Measurements from ENCODE around the gene THTPA. TPM values are rescaled to one million over a fixed set of nuclear protein-coding genes. Genes with fewer than 3 reads are reported as not detected.
A peak's percentile ranks its signal among the peaks of the same experiment; 100 is the strongest.

The THTPA gene
- total RNA-seq, 1 experiment from 2014 or later, result 12.3 TPM

- no peaks in the 10 kb centered on the region for H3K36me3 ChIP-seq
- H3K27ac ChIP-seq, result no peak overlapping the region
- H3K4me1 ChIP-seq, result peaks cover 7% of the 10 kb centered on the region; the same call in 1 of the 2 replicates
- peak; percentile 48 to 78 for DNase-seq
- no peaks in the 10 kb centered on the region for H3K9me3 ChIP-seq (replicated peaks)
- H3K27me3 ChIP-seq, result peaks cover 3% of the 10 kb centered on the region; the same call in 1 of the 2 replicates
- H3K4me3 ChIP-seq, result no peak overlapping the region
Observed at GRCh38 chr14:23539248-23540140, 16.6 kb upstream of the THTPA start.

GRCh38 chr14:23540141-23540469 lies 16.0 kb upstream of the THTPA start:
- H3K36me3 ChIP-seq, result no peaks in the 10 kb centered on the region
- no peak for DNase-seq
- peaks cover 3% of the 10 kb centered on the region; the same call in 1 of the 2 replicates for H3K27me3 ChIP-seq
- no peaks in the 10 kb centered on the region for H3K9me3 ChIP-seq (replicated peaks)
- peaks cover 12% of the 10 kb centered on the region; the same call in 1 of the 2 replicates for H3K4me1 ChIP-seq
- no peak overlapping the region for H3K27ac ChIP-seq
- no peak overlapping the region for H3K4me3 ChIP-seq

- Histone ChIP-seq H3K27me3 (0 out of 2 replicates have a peak, but pooled peaks cover 3% of the 10 kb centered on the region), H3K4me3 (no peak overlapping the region), H3K36me3 (no peaks in the 10 kb centered on the region), H3K27ac (no peak overlapping the region), H3K4me1 (peaks cover 12% of the 10 kb centered on the region; the same call in 1 of the 2 replicates), H3K9me3 (replicated peaks) (no peaks in the 10 kb centered on the region)
- no peak for DNase-seq
Observed at GRCh38 chr14:23542261-23542660, 13.8 kb upstream of the THTPA start.

GRCh38 chr14:23543403-23543802 lies 12.7 kb upstream of the THTPA start:
- H3K9me3 ChIP-seq (replicated peaks), result no peaks in the 10 kb centered on the region
- no peaks in the 10 kb centered on the region for H3K36me3 ChIP-seq
- peaks cover 10% of the 10 kb centered on the region; the same call in 1 of the 2 replicates for H3K4me1 ChIP-seq
- no peak overlapping the region for H3K27ac ChIP-seq
- peaks cover 11% of the 10 kb centered on the region for H3K27me3 ChIP-seq
- DNase-seq, result no peak
- no peak overlapping the region for H3K4me3 ChIP-seq

GRCh38 chr14:23544511-23545447 lies 11.3 kb upstream of the THTPA start:
- H3K27me3 ChIP-seq, result peaks cover 8% of the 10 kb centered on the region
- H3K4me1 ChIP-seq, result 0 out of 2 replicates have a peak, but pooled peaks cover 7% of the 10 kb centered on the region
- H3K4me3 ChIP-seq, result peak overlapping the region; percentile 12
- H3K27ac ChIP-seq, result no peak overlapping the region
- DNase-seq, result peak; percentile 53 to 69
- H3K36me3 ChIP-seq, result no peaks in the 10 kb centered on the region
- no peaks in the 10 kb centered on the region for H3K9me3 ChIP-seq (replicated peaks)

GRCh38 chr14:23545740-23546365 lies 10.2 kb upstream of the THTPA start:
- 0 out of 2 replicates have a peak, but pooled peaks cover 7% of the 10 kb centered on the region for H3K4me1 ChIP-seq
- DNase-seq, result no peak
- no peak overlapping the region for H3K4me3 ChIP-seq
- H3K36me3 ChIP-seq, result no peaks in the 10 kb centered on the region
- H3K9me3 ChIP-seq (replicated peaks), result no peaks in the 10 kb centered on the region
- H3K27ac ChIP-seq, result no peak overlapping the region
- peaks cover 12% of the 10 kb centered on the region for H3K27me3 ChIP-seq

- no peak for DNase-seq
- peaks cover 12% of the 10 kb centered on the region for H3K27me3 ChIP-seq
- H3K27ac ChIP-seq, result no peak overlapping the region
- no peak overlapping the region for H3K4me3 ChIP-seq
- H3K4me1 ChIP-seq, result 0 out of 2 replicates have a peak, but pooled peaks cover 7% of the 10 kb centered on the region
- H3K9me3 ChIP-seq (replicated peaks), result no peaks in the 10 kb centered on the region
- no peaks in the 10 kb centered on the region for H3K36me3 ChIP-seq
Observed at GRCh38 chr14:23546450-23547035, 9.5 kb upstream of the THTPA start.

GRCh38 chr14:23547924-23548323 lies 8.1 kb upstream of the THTPA start:
- H3K4me1 ChIP-seq, result 0 out of 2 replicates have a peak, but pooled peaks cover 7% of the 10 kb centered on the region
- H3K36me3 ChIP-seq, result no peaks in the 10 kb centered on the region
- H3K27ac ChIP-seq, result no peak overlapping the region
- H3K9me3 ChIP-seq (replicated peaks), result no peaks in the 10 kb centered on the region
- DNase-seq, result no peak
- H3K27me3 ChIP-seq, result peaks cover 12% of the 10 kb centered on the region
- no peak overlapping the region for H3K4me3 ChIP-seq

GRCh38 chr14:23548351-23549318 lies 7.4 kb upstream of the THTPA start:
- Histone ChIP-seq H3K4me1 (0 out of 2 replicates have a peak, but pooled peaks cover 7% of the 10 kb centered on the region), H3K27me3 (peaks cover 12% of the 10 kb centered on the region), H3K4me3 (no peak overlapping the region), H3K27ac (no peak overlapping the region), H3K36me3 (no peaks in the 10 kb centered on the region), H3K9me3 (replicated peaks) (no peaks in the 10 kb centered on the region)
- DNase-seq, result no peak

- no peak for DNase-seq
- Histone ChIP-seq H3K4me1 (no peaks in the 10 kb centered on the region), H3K9me3 (replicated peaks) (no peaks in the 10 kb centered on the region), H3K36me3 (no peaks in the 10 kb centered on the region), H3K27ac (no peak overlapping the region), H3K27me3 (peaks cover 12% of the 10 kb centered on the region), H3K4me3 (no peak overlapping the region)
Observed at GRCh38 chr14:23550131-23550811, 5.8 kb upstream of the THTPA start.

- no peak overlapping the region for H3K27ac ChIP-seq
- no peaks in the 10 kb centered on the region for H3K36me3 ChIP-seq
- H3K27me3 ChIP-seq, result peaks cover 12% of the 10 kb centered on the region
- H3K4me3 ChIP-seq, result peak overlapping the region; percentile 58; the same call in 1 of the 2 replicates
- H3K9me3 ChIP-seq (replicated peaks), result no peaks in the 10 kb centered on the region
- H3K4me1 ChIP-seq, result no peaks in the 10 kb centered on the region
- DNase-seq, result no peak
Observed at GRCh38 chr14:23550812-23551265, 5.2 kb upstream of the THTPA start.

GRCh38 chr14:23551266-23552028 lies 4.6 kb upstream of the THTPA start, which contains the start of gene ZFHX2:
ZFHX2 (minus strand) TSS chr14:23551765; CDS start chr14:23535325, 16,440 bp downstream.
- H3K4me3 ChIP-seq, result peak within 1 kb of the TSS; percentile 58
- H3K27ac ChIP-seq, result no peak within 1 kb of the TSS
- peak; percentile 49 to 68 for DNase-seq

More at GRCh38 chr14:23551266-23552028, 4.6 kb upstream of the THTPA start, which contains the start of gene ZFHX2:
- no peaks in the 10 kb centered on the region for H3K36me3 ChIP-seq
- peaks cover 2% of the 10 kb centered on the region; the same call in 1 of the 2 replicates for H3K4me1 ChIP-seq
- no peaks in the 10 kb centered on the region for H3K9me3 ChIP-seq (replicated peaks)
- H3K27me3 ChIP-seq, result peaks cover 12% of the 10 kb centered on the region

Data from SJCRH30 (cell line).